CD4-positive, alpha-beta T cell treated with Interferon alpha-2 for 1 hour (primary cell): ENCODE results near the gene MEGF11.

Experiments used
- DNase-seq, 2 donors: peaks; one replicate each; pipeline ENCODE4 v3.0.0-alpha.2; 2020 to 2022

The MEGF11 gene

DNA sequence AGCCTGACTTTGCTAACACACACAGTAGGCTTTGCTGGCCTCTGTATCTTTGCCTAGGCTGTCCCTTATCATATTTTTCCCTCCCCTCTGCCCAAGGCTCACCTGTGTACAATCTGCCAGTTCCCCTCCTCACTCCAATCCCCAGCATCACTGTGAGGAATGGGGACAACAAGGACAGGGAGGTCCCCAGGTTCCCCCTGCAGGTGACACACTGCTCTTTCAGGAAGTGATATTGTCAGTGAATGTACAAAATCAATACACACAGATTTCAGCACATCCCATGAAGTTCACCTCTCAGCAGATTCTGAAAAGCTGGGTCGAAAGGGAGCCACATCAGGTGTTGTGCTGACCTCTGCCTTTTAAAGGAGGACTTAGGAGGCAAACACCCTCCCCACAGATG lies 206.8 kb downstream of the MEGF11 start:
- DNase-seq: no peak

- no peak for DNase-seq
Measured at GRCh38 chr15:66046326-66046725, 207.2 kb downstream of the MEGF11 start.

DNA sequence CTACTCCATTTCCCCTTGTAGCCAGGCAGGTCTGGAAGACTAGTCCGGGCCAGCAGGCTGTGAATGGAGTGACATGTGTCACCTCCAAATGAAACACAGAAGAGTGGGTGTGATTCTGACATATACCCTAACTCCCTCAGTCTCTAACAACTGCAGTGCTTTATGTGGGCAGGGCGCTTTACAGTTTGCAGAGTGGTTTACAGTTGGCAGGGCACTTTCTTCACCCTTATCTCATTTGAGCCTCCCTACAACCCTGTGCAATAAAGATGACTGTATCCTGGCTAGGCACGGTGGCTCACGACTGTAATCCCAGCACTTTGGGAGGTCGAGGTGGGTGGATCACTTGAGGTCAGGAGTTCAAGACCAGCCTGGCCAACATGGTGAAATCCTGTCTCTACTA lies 208.0 kb downstream of the MEGF11 start:
- DNase-seq: no peak

DNA sequence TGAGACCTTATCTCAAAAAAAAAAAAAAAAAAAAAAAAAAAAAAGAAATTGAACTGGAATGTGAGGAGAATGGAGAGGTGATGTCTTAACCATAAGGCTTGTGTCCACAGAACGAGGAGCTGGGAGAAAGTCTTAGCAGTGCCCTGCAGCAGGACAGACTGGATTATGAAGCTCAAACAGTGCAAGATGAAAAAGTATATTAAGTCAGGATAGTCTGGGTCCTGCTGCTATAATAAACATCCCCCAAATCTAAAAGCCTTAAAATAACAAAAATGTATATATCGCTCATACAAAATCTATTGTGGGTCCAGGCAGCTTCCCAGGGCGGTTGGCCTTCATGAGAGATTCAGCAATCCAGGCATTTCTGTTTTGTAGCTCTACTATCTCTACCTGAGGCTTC lies 208.7 kb downstream of the MEGF11 start:
- DNase-seq: no peak

GRCh38 chr15:66043264-66043663 lies 210.3 kb downstream of the MEGF11 start:
- DNase-seq: no peak

- no peak for DNase-seq
Measured at GRCh38 chr15:66042624-66043023, 210.9 kb downstream of the MEGF11 start.

DNA sequence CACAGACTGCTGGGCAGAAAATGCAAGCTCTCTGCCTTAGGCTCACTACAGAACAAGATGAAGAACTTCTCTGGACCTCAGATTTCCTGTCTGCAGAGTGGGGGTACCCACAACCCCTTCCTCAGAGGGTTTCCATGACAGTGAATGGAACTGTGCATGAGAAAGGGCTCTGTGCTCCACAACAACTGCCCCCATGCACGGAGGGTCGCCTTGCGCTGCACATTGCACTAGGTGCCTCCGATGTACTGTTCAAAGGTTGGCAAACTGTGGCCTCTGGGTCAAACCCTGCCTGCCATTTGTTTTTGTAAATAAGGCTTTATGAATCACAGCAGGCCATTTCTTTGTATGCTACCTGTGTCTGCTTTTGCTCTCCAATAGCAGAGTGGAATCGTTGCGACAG lies 212.3 kb downstream of the MEGF11 start:
- no peak for DNase-seq

DNA sequence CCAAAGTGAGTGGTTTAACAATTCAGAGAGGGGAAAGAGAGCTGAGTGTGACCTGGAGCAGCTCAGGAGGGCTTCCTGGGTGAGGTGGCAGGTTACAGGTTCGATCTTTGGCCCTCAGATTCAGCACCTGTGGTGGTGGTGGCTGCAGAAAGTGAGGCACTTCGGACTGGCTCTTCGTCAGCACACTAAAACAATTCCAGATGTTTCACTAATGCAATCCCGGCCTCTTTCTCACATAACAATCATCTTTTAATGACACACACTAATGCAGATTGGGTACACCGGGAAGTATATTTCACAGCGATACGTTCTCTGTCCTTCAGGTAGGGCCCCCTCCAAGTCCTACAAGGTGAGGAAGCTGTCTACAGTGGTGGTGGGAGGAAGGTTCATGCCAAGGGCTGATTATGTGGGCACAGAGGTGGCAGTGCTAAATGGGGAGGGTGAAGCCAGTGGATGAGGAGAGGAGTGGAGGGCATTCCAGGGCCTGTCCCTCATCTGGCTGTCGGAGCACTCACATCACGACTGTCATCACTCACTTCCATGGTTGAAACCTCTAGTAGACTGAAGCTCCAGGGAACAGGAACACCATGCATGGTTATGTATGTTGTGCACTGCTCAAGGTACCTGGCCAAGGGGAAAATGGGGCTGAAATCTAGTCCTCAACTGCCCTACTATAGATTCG lies 213.2 kb downstream of the MEGF11 start:
- DNase-seq: no peak

- no peak for DNase-seq
Measured at GRCh38 chr15:66039117-66039871, 214.3 kb downstream of the MEGF11 start.

DNA sequence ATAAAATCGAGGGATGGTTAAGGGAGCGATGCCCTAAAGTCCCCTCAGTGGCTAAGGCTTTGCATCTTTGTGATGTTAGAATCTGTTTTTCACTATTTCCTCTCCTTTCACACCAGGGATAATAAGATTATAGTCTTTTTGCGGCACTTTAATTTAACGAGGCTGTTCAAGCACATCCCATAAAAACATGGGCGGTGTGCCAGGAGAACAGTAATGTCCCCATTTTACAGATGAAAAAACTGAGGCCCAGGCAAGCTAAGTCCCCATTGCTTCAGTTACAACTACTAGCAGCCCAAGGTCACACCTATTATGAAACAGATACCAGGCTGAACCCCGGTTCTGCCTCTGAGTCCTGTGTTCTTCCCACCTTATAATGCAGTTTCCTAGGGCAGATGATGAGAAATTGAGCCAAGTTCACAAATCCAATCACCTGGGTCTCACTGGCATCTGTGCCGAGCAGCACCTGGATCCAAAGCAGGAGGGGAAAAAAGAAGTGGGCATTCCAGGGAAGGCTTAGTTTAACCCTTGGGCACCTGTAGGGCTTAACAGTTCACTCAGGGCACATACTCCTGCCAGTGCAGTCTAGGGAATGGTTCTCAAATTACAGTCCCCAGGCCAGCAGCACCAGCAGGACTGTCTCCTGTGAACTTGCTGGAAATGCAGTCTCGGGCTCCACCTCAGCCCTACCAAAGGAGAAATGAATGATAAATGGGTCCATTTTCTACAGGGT lies 215.0 kb downstream of the MEGF11 start:
- DNase-seq: no peak

- DNase-seq: no peak
Measured at GRCh38 chr15:66036859-66037258, 216.7 kb downstream of the MEGF11 start.

GRCh38 chr15:66035901-66036300 lies 217.6 kb downstream of the MEGF11 start:
- no peak for DNase-seq

DNA sequence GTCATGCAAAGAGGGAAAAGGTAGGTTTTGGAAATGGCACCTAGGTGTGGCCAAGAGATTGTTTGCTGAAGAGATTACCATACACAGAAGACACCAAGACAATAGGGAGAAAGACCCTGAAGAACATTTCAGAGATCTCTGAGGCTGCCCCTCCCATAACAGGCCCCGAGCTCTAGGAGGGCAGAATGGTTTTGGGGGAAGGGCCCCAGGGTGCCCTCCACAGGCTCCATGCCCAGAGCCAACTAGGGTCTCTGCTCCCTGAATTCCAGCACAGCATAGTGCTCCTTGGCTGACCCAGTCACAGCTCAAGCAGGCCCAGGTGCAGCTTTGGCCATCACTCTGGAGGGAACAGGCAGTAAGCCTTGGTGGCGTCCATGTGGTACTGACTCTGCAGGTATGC lies 220.4 kb downstream of the MEGF11 start:
- DNase-seq: no peak

DNA sequence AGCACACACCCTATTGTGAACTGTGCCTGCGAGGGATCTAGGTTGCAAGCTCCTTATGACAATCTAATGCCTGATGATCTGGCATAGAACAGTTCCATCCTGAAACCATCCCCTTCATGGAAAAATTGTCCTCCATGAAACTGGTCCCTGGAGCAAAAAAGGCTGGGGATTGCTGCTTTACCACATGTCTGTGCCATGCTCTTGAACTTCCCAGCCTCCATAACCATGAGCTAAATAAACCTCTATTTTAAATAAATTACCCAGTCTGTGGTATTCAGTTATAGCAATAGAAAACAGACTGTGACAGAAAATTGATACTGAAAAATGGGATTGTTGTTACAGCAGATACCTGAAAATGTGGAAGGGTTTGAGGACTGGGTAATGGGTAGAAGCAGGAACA lies 221.5 kb downstream of the MEGF11 start:
- DNase-seq: no peak

GRCh38 chr15:66030650-66031049 lies 222.9 kb downstream of the MEGF11 start:
- no peak for DNase-seq

GRCh38 chr15:66029650-66030049 lies 223.9 kb downstream of the MEGF11 start:
- DNase-seq: no peak

DNA sequence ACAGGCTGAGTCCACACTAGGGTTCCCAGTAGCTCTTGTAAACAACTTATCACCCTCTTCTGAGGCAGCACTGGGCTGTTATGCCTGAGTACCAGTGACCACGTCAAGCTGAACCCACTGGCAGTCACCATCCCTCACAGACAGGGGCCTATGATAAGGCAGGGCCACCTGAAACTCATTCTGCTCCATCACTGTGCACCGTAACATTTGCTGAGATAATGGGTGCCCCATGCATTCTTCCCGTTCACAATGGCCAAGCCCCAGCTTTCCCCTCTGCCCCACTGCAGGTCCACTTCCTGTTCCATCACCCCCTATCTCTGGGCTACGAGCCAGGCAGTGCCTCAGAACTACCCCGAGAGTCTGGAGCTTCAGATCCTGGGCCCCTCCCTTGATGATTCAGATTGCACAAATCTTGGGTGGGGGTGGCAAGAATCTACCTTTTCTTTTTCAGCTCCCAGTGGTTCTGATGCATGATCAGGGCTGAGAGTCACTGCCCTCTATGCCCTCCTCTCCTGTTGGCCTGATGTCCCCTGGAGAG lies 226.2 kb downstream of the MEGF11 start:
- DNase-seq: no peak

- DNase-seq: no peak
Measured at GRCh38 chr15:66025972-66026371, 227.6 kb downstream of the MEGF11 start.

DNA sequence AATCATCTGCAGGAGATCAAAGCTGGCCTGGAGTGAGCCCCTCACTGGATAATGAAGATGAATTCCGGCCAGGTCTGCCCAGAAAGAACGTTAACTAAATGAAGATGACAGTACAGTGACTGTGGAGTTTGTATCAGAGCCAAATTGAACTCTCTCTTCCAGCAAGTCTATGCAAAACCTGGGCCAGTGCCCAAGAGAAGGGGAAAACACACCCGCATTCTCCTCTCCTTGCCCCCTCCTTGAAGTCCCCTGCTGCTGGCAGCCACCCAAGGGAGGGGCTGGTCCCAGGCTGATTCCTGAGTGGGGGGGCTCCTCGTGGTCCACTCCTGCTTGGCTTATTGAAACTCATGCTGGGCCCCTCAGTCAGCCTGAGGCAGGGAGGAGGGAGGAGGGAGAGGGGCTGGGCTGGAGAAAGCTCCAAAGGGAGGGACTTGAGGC lies 228.5 kb downstream of the MEGF11 start:
- no peak for DNase-seq

GRCh38 chr15:66024116-66024515 lies 229.4 kb downstream of the MEGF11 start:
- no peak for DNase-seq

DNA sequence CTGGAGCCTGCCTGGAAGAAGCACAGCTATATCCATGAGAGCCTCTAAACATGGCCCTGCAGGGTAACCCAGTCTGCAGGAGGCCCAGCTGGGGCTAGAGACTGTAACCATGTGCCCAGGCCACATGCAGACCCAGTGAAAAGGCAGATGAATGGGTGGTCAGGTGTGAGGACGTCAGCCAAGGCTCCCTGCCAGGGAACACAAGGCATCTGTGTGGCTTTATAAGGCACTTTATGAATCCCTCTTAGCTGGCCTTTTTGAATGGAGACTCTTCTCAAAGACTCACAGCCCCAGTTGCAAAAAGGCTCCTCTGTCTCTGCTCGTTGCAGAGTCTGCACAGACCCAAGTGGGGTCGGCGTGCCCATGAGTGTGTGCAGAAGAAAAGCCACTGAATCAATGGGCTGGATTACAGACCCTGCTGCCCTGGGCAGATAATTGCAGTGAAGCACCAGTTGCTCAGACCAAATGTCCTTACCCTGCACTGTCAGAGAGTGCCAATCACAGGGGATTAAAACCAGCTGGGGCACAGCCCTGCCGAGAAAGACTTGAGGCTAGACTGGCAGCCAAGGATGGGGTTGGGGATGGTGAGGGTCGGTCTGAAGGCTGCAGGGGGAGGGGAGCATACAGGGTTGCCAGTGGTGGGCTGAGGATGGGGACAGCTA lies 230.1 kb downstream of the MEGF11 start:
- DNase-seq: no peak

DNA sequence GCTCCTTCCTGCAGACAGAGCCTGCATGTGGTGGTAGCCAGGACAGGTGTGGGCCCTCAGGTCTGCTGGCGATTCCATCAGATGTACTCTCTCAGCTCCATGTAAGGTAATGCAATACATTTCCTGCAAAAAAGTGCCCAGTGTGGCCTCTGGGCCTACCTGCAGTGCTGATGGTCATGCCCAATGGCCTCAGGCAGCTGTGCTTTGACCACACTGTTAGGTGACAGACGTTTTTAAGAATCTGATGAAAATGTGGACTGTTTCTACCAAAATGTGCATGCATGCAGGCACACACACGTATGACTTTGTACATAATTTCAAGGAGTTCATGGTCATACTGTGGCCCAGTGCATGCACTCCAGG lies 231.4 kb downstream of the MEGF11 start:
- DNase-seq: no peak

GRCh38 chr15:66021496-66022162 lies 231.9 kb downstream of the MEGF11 start:
- DNase-seq: no peak
